ENCODE data around the gene UNK.

- no peak for TF ChIP-seq CTCF (IDR thresholded peaks at IDR 0.05; ENCODE audit: extremely low read depth in 1 of 2, insufficient read depth in 1 of 2, low read depth in 1 of 2, low read length in 2 of 2)
- TF ChIP-seq MAX (IDR thresholded peaks at IDR 0.05; ENCODE audit: insufficient read depth, insufficient read length), result no peak
- no peak for TF ChIP-seq POLR2AphosphoS5 (IDR thresholded peaks at IDR 0.05; ENCODE audit: insufficient read depth, low read depth, low read length)
- TF ChIP-seq EZH2 (IDR thresholded peaks at IDR 0.05; ENCODE audit: borderline replicate concordance, low read depth, low read length, severe bottlenecking), result no peak
Observed at GRCh38 chr17:75842963-75843576, 58.5 kb downstream of the UNK start.
